AG08396 (cell line): ENCODE measurements around the gene CCDC179.

Experiments used
- DNase-seq: peaks from one replicate; pipeline ENCODE4 v3.0.0; 2012; ENCODE audit warnings: low spot score, mixed read lengths

CCDC179 gene

DNA sequence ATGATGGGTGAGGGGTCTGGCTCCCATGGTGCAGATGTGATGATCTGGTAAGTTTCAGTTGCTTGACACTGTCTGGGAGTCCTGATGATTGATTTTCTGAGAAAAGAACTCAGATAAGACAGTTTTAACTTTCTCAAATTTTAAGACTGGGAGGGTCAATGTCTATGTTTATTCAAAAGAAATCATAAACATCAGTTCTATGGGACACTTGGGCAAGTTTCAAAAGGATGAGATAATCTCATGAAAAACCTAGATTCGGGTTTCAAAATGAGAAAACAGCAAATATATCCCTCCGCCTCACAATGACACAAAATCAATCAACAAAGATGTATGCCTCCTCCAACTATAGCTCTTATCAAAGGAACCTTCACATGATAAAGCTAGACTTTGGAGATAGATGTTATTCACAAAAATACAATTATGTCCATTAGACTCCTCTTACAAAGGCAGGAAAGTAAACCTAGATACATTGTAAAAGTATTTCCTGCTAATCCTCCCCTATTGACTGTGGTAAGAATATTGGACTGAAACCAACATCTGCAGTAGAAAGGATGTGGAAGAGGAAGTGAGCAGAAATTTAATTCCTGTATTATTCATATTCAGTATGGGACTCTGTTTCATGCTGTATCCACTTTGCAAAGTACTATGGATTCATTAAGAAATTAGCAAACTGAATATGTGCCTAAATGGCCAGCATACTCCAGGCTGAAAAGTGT is 52.3 kb downstream of the CCDC179 start:
- no peak for DNase-seq

GRCh38 chr11:22807391-22807790 is 52.9 kb downstream of the CCDC179 start:
- no peak for DNase-seq

DNA sequence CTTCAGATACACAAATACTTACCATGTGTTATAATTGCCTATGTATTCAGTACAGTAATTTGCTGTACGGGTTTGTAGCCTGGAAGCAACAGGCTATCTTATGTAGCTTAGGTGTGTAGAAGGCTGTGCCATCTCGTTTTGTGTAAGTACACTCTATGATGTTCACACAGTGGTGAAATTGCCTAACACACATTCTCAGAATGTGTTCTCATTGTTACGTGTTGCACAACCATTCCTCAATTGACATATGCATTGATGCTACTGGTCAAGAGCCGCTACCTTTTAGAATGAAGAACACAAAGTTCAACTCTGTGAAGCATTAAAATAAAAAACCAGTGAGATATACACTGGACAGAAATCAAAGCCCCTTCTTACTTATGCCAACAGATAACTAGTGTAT is 57.4 kb downstream of the CCDC179 start:
- DNase-seq: no peak

- DNase-seq: no peak
Measured at GRCh38 chr11:22800482-22800881, 59.8 kb downstream of the CCDC179 start.

DNA sequence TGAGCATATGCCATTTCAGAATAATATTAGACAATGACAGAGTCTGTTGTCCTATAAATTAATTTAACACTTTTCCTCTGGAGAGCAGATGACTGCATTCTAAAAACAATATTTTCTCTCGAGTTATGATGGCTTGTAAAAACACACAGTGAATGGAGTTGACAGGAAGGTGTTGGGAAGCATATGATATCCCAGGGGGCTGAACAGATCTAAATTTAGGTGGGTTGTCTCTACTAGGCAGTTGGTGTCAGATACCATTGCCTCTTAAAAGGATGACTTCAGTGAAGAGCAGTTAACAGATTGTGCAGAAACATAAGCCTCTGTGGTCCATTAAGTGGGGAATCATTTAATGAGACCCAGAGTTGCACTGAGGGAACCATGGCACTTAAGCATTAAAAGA is 61.4 kb downstream of the CCDC179 start:
- DNase-seq: no peak

GRCh38 chr11:22797047-22797446 is 63.2 kb downstream of the CCDC179 start:
- no peak for DNase-seq
